B cell (primary cell): ENCODE data around the gene UBL3. TPM values are rescaled to one million over a fixed set of nuclear protein-coding genes. Genes with fewer than 3 reads are reported as not detected.

Experiments
- ATAC-seq: fragments of 200-7000 bp; cut with Tn5 transposase; one replicate; pipeline ENCODE4 v1.10.0; 2021; ENCODE audit warnings: low read depth, mild to moderate bottlenecking, moderate number of reproducible peaks, moderate library complexity
- CTCF ChIA-PET: fragments of 350-600 bp; sonication (Branson Sonifier 250); formaldehyde crosslinking; loops from one replicate; lab custom pipeline; 2021; ENCODE audit warnings: antibody characterized with exemption, inconsistent platforms; lab: Charles Lee
- POLR2A ChIA-PET: fragments of 350-600 bp; sonication (Branson Sonifier 250); formaldehyde crosslinking; loops from one replicate; lab custom pipeline; 2021; ENCODE audit warnings: antibody characterized with exemption; lab: Charles Lee
- DNase-seq: peaks from one replicate; pipeline ENCODE4 v3.0.0; 2013
- H2AFZ ChIP-seq: 2 replicates; pipeline ENCODE4 v1.6.1; 2012; ENCODE audit warnings: mild to moderate bottlenecking, low read depth, low read length; ENCODE audit not compliant: insufficient read depth, poor library complexity, severe bottlenecking
- H3K27ac ChIP-seq, 2 donors: 1 replicate in 1 of 2; 2 replicates in 1 of 2; pipeline ENCODE4 v1.5.1; 2012 to 2013; ENCODE audit warnings: low read length in 2 of 2, mild to moderate bottlenecking in 2 of 2, moderate library complexity in 1 of 2
- H3K27me3 ChIP-seq, 4 experiments: fragments of 200-600 bp in 1 of 4; sonication (generic) in 1 of 4; replicated peaks in 1 of 4; 1 replicate in 2 of 4; 2 replicates in 2 of 4; pipeline versions ENCODE4 v1.6.1 to v1.7.0; 2013 to 2016; ENCODE audit warnings: low read length in 3 of 4, mild to moderate bottlenecking in 2 of 4, mixed read lengths in 1 of 4, moderate library complexity in 1 of 4; ENCODE audit not compliant: insufficient read depth in 4 of 4, control insufficient read depth in 3 of 4; ENCODE audit errors: control extremely low read depth in 1 of 4
- H3K36me3 ChIP-seq, 2 experiments: replicated peaks in 1 of 2; 1 replicate in 1 of 2; 2 replicates in 1 of 2; pipeline versions ENCODE4 v1.6.1 to v1.7.1; 2013; ENCODE audit warnings: low read length in 1 of 2; ENCODE audit not compliant: insufficient read depth in 2 of 2, control insufficient read depth in 1 of 2; ENCODE audit errors: control extremely low read depth in 1 of 2, extremely low read depth in 1 of 2
- H3K4me1 ChIP-seq, 2 donors: fragments of 200-600 bp in 1 of 2; sonication (generic) in 1 of 2; 1 replicate in 1 of 2; 2 replicates in 1 of 2; pipeline versions ENCODE4 v1.5.1 to v1.6.1; 2013 to 2017; ENCODE audit warnings: low read length in 2 of 2; ENCODE audit not compliant: control insufficient read depth in 2 of 2, insufficient read depth in 2 of 2
- H3K4me2 ChIP-seq: replicated peaks from 2 replicates; pipeline ENCODE3; 2012; ENCODE audit warnings: mild to moderate bottlenecking, low read depth, low read length; ENCODE audit not compliant: poor library complexity, severe bottlenecking
- H3K4me3 ChIP-seq, 5 experiments: fragments of 200-600 bp in 1 of 5; sonication (generic) in 1 of 5; 1 replicate in 3 of 5; 2 replicates in 2 of 5; pipeline versions ENCODE4 v1.5.1 to v1.7.0; 2011 to 2016; ENCODE audit warnings: low read length in 4 of 5, mild to moderate bottlenecking in 4 of 5, low read depth in 2 of 5, control low read depth in 1 of 5, moderate library complexity in 1 of 5; ENCODE audit not compliant: insufficient read depth in 1 of 5; ENCODE audit errors: control extremely low read depth in 1 of 5, extremely low read depth in 1 of 5
- H3K79me2 ChIP-seq: fragments of 200-600 bp; sonication (generic); one replicate; pipeline ENCODE4 v1.6.0; 2016; ENCODE audit warnings: low read length; ENCODE audit not compliant: control insufficient read depth, insufficient read depth
- H3K9ac ChIP-seq: fragments of 200-600 bp; sonication (generic); 2 replicates; pipeline ENCODE4 v1.6.1; 2017; ENCODE audit warnings: mild to moderate bottlenecking, low read length, moderate library complexity
- H3K9me3 ChIP-seq, 3 donors: one replicate each; pipeline versions ENCODE4 v1.6.1 to v1.7.1; 2013; ENCODE audit warnings: low read length in 2 of 3; ENCODE audit not compliant: control insufficient read depth in 2 of 3, insufficient read depth in 1 of 3; ENCODE audit errors: control extremely low read depth in 1 of 3
- H4K20me1 ChIP-seq: 2 replicates; pipeline ENCODE4 v1.6.0; 2012; ENCODE audit warnings: mild to moderate bottlenecking, low read length; ENCODE audit not compliant: insufficient read depth, control insufficient read depth, poor library complexity, severe bottlenecking
- H3K27ac Mint-ChIP-seq: one replicate; pipeline ENCODE4 v1.8.0; 2021; ENCODE audit warnings: mixed read lengths
- H3K27me3 Mint-ChIP-seq: one replicate; pipeline ENCODE4 v1.8.0; 2021; ENCODE audit warnings: mixed read lengths
- H3K4me1 Mint-ChIP-seq: one replicate; pipeline ENCODE4 v1.8.0; 2021; ENCODE audit warnings: mixed read lengths
- H3K4me3 Mint-ChIP-seq: one replicate; pipeline ENCODE4 v1.8.0; 2021; ENCODE audit warnings: mixed read lengths
- H3K9me3 Mint-ChIP-seq: one replicate; pipeline ENCODE4 v1.8.0; 2022; ENCODE audit warnings: mixed read lengths; ENCODE audit not compliant: insufficient read depth
- CTCF ChIP-seq: fragments of 200-600 bp; IDR thresholded peaks from one replicate; pipeline ENCODE4 v1.8.0; 2022; ENCODE audit warnings: antibody characterized with exemption, mild to moderate bottlenecking
- EZH2 ChIP-seq: IDR thresholded peaks from 2 replicates; pipeline ENCODE4 v1.6.1; 2012; ENCODE audit warnings: borderline replicate concordance, low read depth, mild to moderate bottlenecking, moderate library complexity, low read length; ENCODE audit not compliant: insufficient read depth, poor library complexity, severe bottlenecking
- WGBS: methylation state at CpG from one replicate; pipeline ENCODE4 v1.1.5; 2013; ENCODE audit warnings: missing lambda C conversion rate; ENCODE audit not compliant: insufficient coverage; 5-methylcytosine and 5-hydroxymethylcytosine counted together
- intact Hi-C: fragments of 100-400 bp; cut with micrococcal nuclease; formaldehyde crosslinking; loops from one replicate; pipeline ENCODE4 v1.10.0; 2022
- polyA plus RNA-seq: library from polyadenylated mRNA; depleted of rRNA; stranded (reverse); fragments of >200 nt; gene quantifications from 2 replicates; pipeline ENCODE4 v1.2.3, GENCODE V29; 2012
- total RNA-seq, 2 donors: library from RNA; stranded (reverse); fragments of 120-200 nt in 1 of 2; gene quantifications; 1 replicate in 1 of 2; 2 replicates in 1 of 2; pipeline versions ENCODE4 v1.2.3 to v1.2.4, GENCODE V29; 2013 to 2022

UBL3 gene
- total and polyA plus RNA-seq, 2 donors (not counting 1 experiment from before 2014, with no cell fraction given) = 7.3 to 27.9 TPM

GRCh38 chr13:29791997-29792780 is 58.2 kb downstream of the UBL3 start:
- Histone ChIP-seq H3K4me2 (no peak overlapping the region), H3K79me2 (peaks cover 81% of the 10 kb centered on the region), H4K20me1 (peaks cover 55% of the 10 kb centered on the region), H3K36me3 (no peaks in the 10 kb centered on the region), H3K9me3 (no peaks in the 10 kb centered on the region), H3K4me3 (no peak overlapping the region), H3K4me1 (peaks cover 0 to 8% of the 10 kb centered on the region in 2 donors), H3K27me3 (no peaks in the 10 kb centered on the region), H3K9ac (no peak overlapping the region), H2AFZ (no peak overlapping the region), H3K27ac (no peak overlapping the region)
- TF ChIP-seq EZH2 (no peak), CTCF (no peak)
- ChIA-PET CTCF (interaction anchor here (0.7 kb wide), 1 partner anchor 21 kb away, joined by 3 read pairs; no protein-coding TSS in a partner anchor), POLR2A (no interaction called here)
- H3K9me3 Mint-ChIP-seq = no peaks in the 10 kb centered on the region
- intact Hi-C loops = no loop called here
- peaks cover 39% of the 10 kb centered on the region for H3K4me1 Mint-ChIP-seq
- 75% methylated on average over 1 of the region's 5 CpGs for whole genome bisulfite sequencing
- ATAC-seq (no peak), DNase-seq (no peak)
- no peaks in the 10 kb centered on the region for H3K27me3 Mint-ChIP-seq
- no peak overlapping the region for H3K4me3 Mint-ChIP-seq
- no peak overlapping the region for H3K27ac Mint-ChIP-seq

GRCh38 chr13:29791508-29791907 is 58.9 kb downstream of the UBL3 start:
- H3K4me1 Mint-ChIP-seq = peaks cover 39% of the 10 kb centered on the region
- intact Hi-C loops = no loop called here
- 85% methylated on average over 1 of the region's 1 CpG for WGBS
- no peaks in the 10 kb centered on the region for H3K27me3 ChIP-seq
- peaks cover 77% of the 10 kb centered on the region for H3K79me2 ChIP-seq
- H2AFZ ChIP-seq = no peak overlapping the region
- peaks cover 50% of the 10 kb centered on the region for H4K20me1 ChIP-seq
- no peaks in the 10 kb centered on the region for H3K27me3 Mint-ChIP-seq
- no peak overlapping the region for H3K27ac ChIP-seq
- H3K4me2 ChIP-seq = no peak overlapping the region
- ChIA-PET POLR2A (no interaction called here), CTCF (no interaction called here)
- TF ChIP-seq CTCF = no peak
- TF ChIP-seq EZH2 = no peak
- no peak overlapping the region for H3K27ac Mint-ChIP-seq
- no peak overlapping the region for H3K4me3 ChIP-seq
- H3K4me3 Mint-ChIP-seq = no peak overlapping the region
- DNase-seq (no peak), ATAC-seq (no peak)
- no peak overlapping the region for H3K9ac ChIP-seq
- H3K4me1 ChIP-seq = peaks cover 0 to 8% of the 10 kb centered on the region in 2 donors
- no peaks in the 10 kb centered on the region for H3K9me3 Mint-ChIP-seq
- no peaks in the 10 kb centered on the region for H3K36me3 ChIP-seq
- no peaks in the 10 kb centered on the region for H3K9me3 ChIP-seq
